SK-N-SH (cell line): Measurements from ENCODE around the gene TMEM192. TPM values are rescaled to one million over a fixed set of nuclear protein-coding genes. Genes with fewer than 3 reads are reported as not detected.

Source experiments
- CTCF ChIA-PET: fragments of 300-600, 350-600 bp; formaldehyde crosslinking; extraction: SDS; loops from one replicate; lab custom pipeline; 2021; lab: Yijun Ruan, JAX
- POLR2A ChIA-PET: fragments of 350-600 bp; sonication (Branson Sonifier 250); formaldehyde crosslinking; extraction: SDS; loops from one replicate; lab custom pipeline; 2020; ENCODE audit warnings: antibody characterized with exemption, inconsistent platforms; lab: Yijun Ruan, JAX
- DNase-seq: peaks from one replicate; pipeline ENCODE4 v3.0.0; 2012
- H2AFZ ChIP-seq: fragments of 200-600 bp; sonication (generic); 2 replicates; pipeline ENCODE4 v1.8.1; 2016; ENCODE audit warnings: antibody characterized with exemption, mild to moderate bottlenecking, low read depth
- H3F3A ChIP-seq: fragments of 200-600 bp; sonication (generic); replicated peaks from 2 replicates; pipeline ENCODE3; 2016; ENCODE audit warnings: antibody characterized with exemption, mild to moderate bottlenecking; ENCODE audit not compliant: insufficient read depth
- H3K27ac ChIP-seq, 2 experiments: fragments of 200-500 bp in 1 of 2; fragments of 200-600 bp in 1 of 2; sonication (Bioruptor generic) in 1 of 2; sonication (generic), shearing (Covaris generic) in 1 of 2; 2 replicates each; pipeline versions ENCODE4 v1.5.1 to v1.6.1; 2014 to 2016; ENCODE audit warnings: low read depth in 2 of 2, inconsistent platforms in 1 of 2, low read length in 1 of 2, mild to moderate bottlenecking in 1 of 2, mixed read lengths in 1 of 2
- H3K27me3 ChIP-seq: fragments of 200-600 bp; sonication (generic), shearing (Covaris generic); 2 replicates; pipeline ENCODE4 v1.6.1; 2016; ENCODE audit warnings: mixed run types; ENCODE audit not compliant: insufficient read depth
- H3K36me3 ChIP-seq, 2 experiments: fragments of 200-500 bp in 1 of 2; fragments of 200-600 bp in 1 of 2; sonication (Bioruptor generic) in 1 of 2; sonication (generic) in 1 of 2; replicated peaks in 1 of 2; 2 replicates each; pipeline versions ENCODE3 to v1.5.1; 2014 to 2016; ENCODE audit warnings: low read length in 1 of 2, mild to moderate bottlenecking in 1 of 2; ENCODE audit not compliant: insufficient read depth in 2 of 2, control insufficient read depth in 1 of 2
- H3K4me1 ChIP-seq, 2 experiments: fragments of 200-500 bp in 1 of 2; fragments of 200-600 bp in 1 of 2; sonication (Bioruptor generic) in 1 of 2; sonication (generic), shearing (Covaris generic) in 1 of 2; 2 replicates each; pipeline versions ENCODE4 v1.5.1 to v1.6.1; 2014 to 2016; ENCODE audit warnings: low read depth in 1 of 2, low read length in 1 of 2, mixed run types in 1 of 2; ENCODE audit not compliant: insufficient read depth in 2 of 2, control insufficient read depth in 1 of 2
- H3K4me2 ChIP-seq: fragments of 200-600 bp; sonication (generic), shearing (Covaris generic); 2 replicates; pipeline ENCODE4 v1.6.1; 2017; ENCODE audit warnings: mixed run types
- H3K4me3 ChIP-seq, 2 experiments: fragments of 200-500 bp in 1 of 2; fragments of 200-600 bp in 1 of 2; sonication (Bioruptor generic) in 1 of 2; sonication (generic), shearing (Covaris generic) in 1 of 2; 2 replicates each; pipeline versions ENCODE4 v1.5.1 to v1.8.1; 2014 to 2016; ENCODE audit warnings: low read depth in 2 of 2, inconsistent platforms in 1 of 2, low read length in 1 of 2, mild to moderate bottlenecking in 1 of 2, mixed read lengths in 1 of 2, moderate library complexity in 1 of 2
- H3K79me2 ChIP-seq: fragments of 200-600 bp; sonication (generic); 2 replicates; pipeline ENCODE4 v1.8.1; 2017; ENCODE audit warnings: mild to moderate bottlenecking; ENCODE audit not compliant: insufficient read depth
- H3K9ac ChIP-seq: fragments of 200-600 bp; sonication (generic); 2 replicates; pipeline ENCODE4 v1.6.1; 2017; ENCODE audit warnings: mixed run types
- H3K9me2 ChIP-seq: fragments of 200-600 bp; sonication (generic); 2 replicates; pipeline ENCODE4 v1.6.1; 2017; ENCODE audit warnings: mixed run types
- H3K9me3 ChIP-seq: fragments of 200-600 bp; sonication (generic); 2 replicates; pipeline ENCODE4 v1.6.1; 2017; ENCODE audit warnings: mixed run types, mild to moderate bottlenecking, moderate library complexity
- H4K20me1 ChIP-seq: fragments of 200-600 bp; sonication (generic); 2 replicates; pipeline ENCODE4 v1.6.1; 2017; ENCODE audit warnings: mild to moderate bottlenecking, mixed run types; ENCODE audit not compliant: insufficient read depth
- EP300 ChIP-seq, 2 experiments: IDR thresholded peaks; 2 replicates each; pipeline versions ENCODE4 v1.4.0 to v1.6.1; 2012; ENCODE audit warnings: borderline replicate concordance in 1 of 2, low read depth in 1 of 2, low read length in 1 of 2
- EZH2phosphoT487 ChIP-seq: fragments of 200-600 bp; sonication (generic); IDR thresholded peaks from 2 replicates; pipeline ENCODE4 v1.6.1; 2017; ENCODE audit warnings: low read depth, mixed run types, mild to moderate bottlenecking, antibody characterized with exemption, moderate library complexity, borderline replicate concordance
- FOSL2 ChIP-seq: IDR thresholded peaks from 2 replicates; pipeline ENCODE4 v1.4.0; 2012; ENCODE audit warnings: low read depth, mild to moderate bottlenecking, moderate library complexity, borderline replicate concordance
- FOXM1 ChIP-seq: IDR thresholded peaks from 2 replicates; pipeline ENCODE4 v1.4.0; 2012; ENCODE audit warnings: low read depth, mild to moderate bottlenecking
- NRF1 ChIP-seq: IDR thresholded peaks from 2 replicates; pipeline ENCODE4 v1.6.1; 2012; ENCODE audit warnings: low read depth, mild to moderate bottlenecking, low read length
- POLR2AphosphoS5 ChIP-seq: IDR thresholded peaks from 2 replicates; pipeline ENCODE4 v1.6.1; 2012; ENCODE audit warnings: low read depth, low read length
- RCOR1 ChIP-seq: fragments of 150-350 bp; IDR thresholded peaks from 2 replicates; pipeline ENCODE4 v1.6.1; 2017; ENCODE audit warnings: antibody characterized with exemption, low read length
- RFX5 ChIP-seq: IDR thresholded peaks from 2 replicates; pipeline ENCODE4 v1.6.1; 2012; ENCODE audit warnings: mild to moderate bottlenecking, improper control_type of control experiment, low read length
- RXRA ChIP-seq: IDR thresholded peaks from 2 replicates; pipeline ENCODE4 v1.4.0; 2012; ENCODE audit warnings: low read depth, mild to moderate bottlenecking, borderline replicate concordance
- SIN3A ChIP-seq: IDR thresholded peaks from 2 replicates; pipeline ENCODE4 v1.6.1; 2012; ENCODE audit warnings: low read depth, mild to moderate bottlenecking, low read length, moderate library complexity, borderline replicate concordance
- TAF1 ChIP-seq: IDR thresholded peaks from 2 replicates; pipeline ENCODE4 v1.6.1; 2012; ENCODE audit warnings: low read depth, mild to moderate bottlenecking, low read length, moderate library complexity, borderline replicate concordance
- WGBS: methylation state at CpG from one replicate; pipeline ENCODE4 v1.1.6; 2017; ENCODE audit warnings: low lambda C conversion rate; 5-methylcytosine and 5-hydroxymethylcytosine counted together
- polyA plus RNA-seq, 3 experiments: library from polyadenylated mRNA; depleted of rRNA; stranded (reverse); fragments of >200 nt; gene quantifications; 2 replicates each; pipeline ENCODE4 v1.2.3, GENCODE V29; 2012
- TF ChIP-seq, protein P1 (sequence below): fragments of 150-350 bp; IDR thresholded peaks from 2 replicates; pipeline ENCODE4 v1.6.1; 2016; ENCODE audit warnings: mild to moderate bottlenecking, low read depth, low read length
- TF ChIP-seq, protein P2 (sequence below): IDR thresholded peaks from 2 replicates; pipeline ENCODE4 v1.4.0; 2012; ENCODE audit warnings: low read depth, borderline replicate concordance
- TF ChIP-seq, protein P3 (sequence below): fragments of 150-350 bp; IDR thresholded peaks from 2 replicates; pipeline ENCODE4 v1.6.1; 2017; ENCODE audit warnings: antibody characterized with exemption, low read length, low read depth, borderline replicate concordance
- TF ChIP-seq, protein P4 (sequence below): fragments of 200-600 bp; sonication (generic); IDR thresholded peaks from 2 replicates; pipeline ENCODE4 v1.6.1; 2017; ENCODE audit warnings: antibody characterized with exemption, mild to moderate bottlenecking, moderate library complexity
- TF ChIP-seq, protein P5 (sequence below): IDR thresholded peaks from 2 replicates; pipeline ENCODE4 v1.4.0; 2012; ENCODE audit warnings: low read depth

Gene TMEM192
- polyA plus RNA-seq, 1 of the 3 experiments (the other 2 are of a cell fraction) = 9.1 TPM

DNA sequence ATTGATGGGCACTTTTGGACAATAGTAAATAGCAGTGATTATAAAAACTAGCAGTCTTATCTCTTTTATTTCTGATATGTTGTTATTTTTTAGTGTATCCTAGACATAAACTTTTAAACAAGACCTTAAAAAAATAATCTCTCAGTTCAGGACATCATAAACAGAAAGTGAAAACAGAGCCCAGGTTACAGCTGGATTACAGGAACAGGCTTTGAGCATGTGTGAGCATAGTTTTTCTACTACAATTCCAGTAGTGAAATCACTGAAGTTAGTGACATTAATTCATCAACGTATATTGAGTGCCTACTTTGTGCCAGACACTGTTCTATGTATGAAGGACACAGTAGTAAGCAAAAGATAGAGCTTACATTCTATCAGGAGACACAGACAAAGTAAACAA lies 42.1 kb downstream of the TMEM192 start:
- Histone ChIP-seq H3K9me3 (no peaks in the 10 kb centered on the region), H3K9ac (no peak overlapping the region), H4K20me1 (no peaks in the 10 kb centered on the region), H3K9me2 (no peaks in the 10 kb centered on the region), H3K4me2 (no peak overlapping the region), H3K27ac (no peak overlapping the region), H3F3A (no peaks in the 10 kb centered on the region), H3K79me2 (no peaks in the 10 kb centered on the region), H2AFZ (no peak overlapping the region), H3K27me3 (no peaks in the 10 kb centered on the region), H3K4me1 (no peaks in the 10 kb centered on the region), H3K4me3 (no peak overlapping the region), H3K36me3 (no peaks in the 10 kb centered on the region)
- CTCF ChIA-PET = no interaction called here
- 12% methylated on average over 1 of the region's 1 CpG for WGBS
- TF ChIP-seq, protein P1, sequence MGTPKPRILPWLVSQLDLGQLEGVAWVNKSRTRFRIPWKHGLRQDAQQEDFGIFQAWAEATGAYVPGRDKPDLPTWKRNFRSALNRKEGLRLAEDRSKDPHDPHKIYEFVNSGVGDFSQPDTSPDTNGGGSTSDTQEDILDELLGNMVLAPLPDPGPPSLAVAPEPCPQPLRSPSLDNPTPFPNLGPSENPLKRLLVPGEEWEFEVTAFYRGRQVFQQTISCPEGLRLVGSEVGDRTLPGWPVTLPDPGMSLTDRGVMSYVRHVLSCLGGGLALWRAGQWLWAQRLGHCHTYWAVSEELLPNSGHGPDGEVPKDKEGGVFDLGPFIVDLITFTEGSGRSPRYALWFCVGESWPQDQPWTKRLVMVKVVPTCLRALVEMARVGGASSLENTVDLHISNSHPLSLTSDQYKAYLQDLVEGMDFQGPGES = no peak
- TF ChIP-seq FOSL2 (no peak), POLR2AphosphoS5 (no peak), EP300 (IDR thresholded peaks at IDR 0.05; ENCODE audit: borderline replicate concordance in 1 of 2, low read depth in 1 of 2, low read length in 1 of 2) (no peak), EZH2phosphoT487 (no peak), FOXM1 (no peak), RXRA (no peak), TAF1 (no peak), SIN3A (no peak), RFX5 (no peak), NRF1 (no peak), RCOR1 (no peak)
- TF ChIP-seq, protein P2, sequence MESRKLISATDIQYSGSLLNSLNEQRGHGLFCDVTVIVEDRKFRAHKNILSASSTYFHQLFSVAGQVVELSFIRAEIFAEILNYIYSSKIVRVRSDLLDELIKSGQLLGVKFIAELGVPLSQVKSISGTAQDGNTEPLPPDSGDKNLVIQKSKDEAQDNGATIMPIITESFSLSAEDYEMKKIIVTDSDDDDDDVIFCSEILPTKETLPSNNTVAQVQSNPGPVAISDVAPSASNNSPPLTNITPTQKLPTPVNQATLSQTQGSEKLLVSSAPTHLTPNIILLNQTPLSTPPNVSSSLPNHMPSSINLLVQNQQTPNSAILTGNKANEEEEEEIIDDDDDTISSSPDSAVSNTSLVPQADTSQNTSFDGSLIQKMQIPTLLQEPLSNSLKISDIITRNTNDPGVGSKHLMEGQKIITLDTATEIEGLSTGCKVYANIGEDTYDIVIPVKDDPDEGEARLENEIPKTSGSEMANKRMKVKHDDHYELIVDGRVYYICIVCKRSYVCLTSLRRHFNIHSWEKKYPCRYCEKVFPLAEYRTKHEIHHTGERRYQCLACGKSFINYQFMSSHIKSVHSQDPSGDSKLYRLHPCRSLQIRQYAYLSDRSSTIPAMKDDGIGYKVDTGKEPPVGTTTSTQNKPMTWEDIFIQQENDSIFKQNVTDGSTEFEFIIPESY = no peak
- TF ChIP-seq, protein P3, sequence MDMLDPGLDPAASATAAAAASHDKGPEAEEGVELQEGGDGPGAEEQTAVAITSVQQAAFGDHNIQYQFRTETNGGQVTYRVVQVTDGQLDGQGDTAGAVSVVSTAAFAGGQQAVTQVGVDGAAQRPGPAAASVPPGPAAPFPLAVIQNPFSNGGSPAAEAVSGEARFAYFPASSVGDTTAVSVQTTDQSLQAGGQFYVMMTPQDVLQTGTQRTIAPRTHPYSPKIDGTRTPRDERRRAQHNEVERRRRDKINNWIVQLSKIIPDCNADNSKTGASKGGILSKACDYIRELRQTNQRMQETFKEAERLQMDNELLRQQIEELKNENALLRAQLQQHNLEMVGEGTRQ = no peak
- TF ChIP-seq, protein P4, sequence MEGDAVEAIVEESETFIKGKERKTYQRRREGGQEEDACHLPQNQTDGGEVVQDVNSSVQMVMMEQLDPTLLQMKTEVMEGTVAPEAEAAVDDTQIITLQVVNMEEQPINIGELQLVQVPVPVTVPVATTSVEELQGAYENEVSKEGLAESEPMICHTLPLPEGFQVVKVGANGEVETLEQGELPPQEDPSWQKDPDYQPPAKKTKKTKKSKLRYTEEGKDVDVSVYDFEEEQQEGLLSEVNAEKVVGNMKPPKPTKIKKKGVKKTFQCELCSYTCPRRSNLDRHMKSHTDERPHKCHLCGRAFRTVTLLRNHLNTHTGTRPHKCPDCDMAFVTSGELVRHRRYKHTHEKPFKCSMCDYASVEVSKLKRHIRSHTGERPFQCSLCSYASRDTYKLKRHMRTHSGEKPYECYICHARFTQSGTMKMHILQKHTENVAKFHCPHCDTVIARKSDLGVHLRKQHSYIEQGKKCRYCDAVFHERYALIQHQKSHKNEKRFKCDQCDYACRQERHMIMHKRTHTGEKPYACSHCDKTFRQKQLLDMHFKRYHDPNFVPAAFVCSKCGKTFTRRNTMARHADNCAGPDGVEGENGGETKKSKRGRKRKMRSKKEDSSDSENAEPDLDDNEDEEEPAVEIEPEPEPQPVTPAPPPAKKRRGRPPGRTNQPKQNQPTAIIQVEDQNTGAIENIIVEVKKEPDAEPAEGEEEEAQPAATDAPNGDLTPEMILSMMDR = no peak
- TF ChIP-seq, protein P5, sequence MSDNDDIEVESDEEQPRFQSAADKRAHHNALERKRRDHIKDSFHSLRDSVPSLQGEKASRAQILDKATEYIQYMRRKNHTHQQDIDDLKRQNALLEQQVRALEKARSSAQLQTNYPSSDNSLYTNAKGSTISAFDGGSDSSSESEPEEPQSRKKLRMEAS = no peak
- POLR2A ChIA-PET = no interaction called here
- no peak for DNase-seq
